OCI-LY3 (cell line): Measurements from ENCODE around the gene PDLIM1.

Source experiments
- H2AFZ ChIP-seq: fragments of 200-600, 300-600 bp; shearing (Covaris generic); 2 replicates; pipeline ENCODE4 v1.6.0; 2014; ENCODE audit warnings: antibody characterized with exemption, low read depth, low read length
- H3K27ac ChIP-seq: fragments of 200-600, 300-600 bp; sonication (generic); 2 replicates; pipeline ENCODE4 v1.5.1; 2014; ENCODE audit warnings: mild to moderate bottlenecking, low read length, moderate library complexity, mixed read lengths
- H3K27me3 ChIP-seq: fragments of 200-600, 300-600 bp; sonication (generic); 2 replicates; pipeline ENCODE4 v1.6.1; 2014; ENCODE audit warnings: low read depth, low read length, mixed read lengths
- H3K36me3 ChIP-seq: fragments of 200-600, 300-600 bp; sonication (generic); replicated peaks from 2 replicates; pipeline ENCODE3; 2014; ENCODE audit warnings: low read depth, low read length, mixed read lengths
- H3K4me1 ChIP-seq: fragments of 300-600, 200-600 bp; sonication (generic); 2 replicates; pipeline ENCODE4 v1.6.1; 2014; ENCODE audit warnings: low read length, mixed read lengths
- H3K4me2 ChIP-seq: fragments of 200-600, 300-600 bp; sonication (generic); 2 replicates; pipeline ENCODE4 v1.6.1; 2014; ENCODE audit warnings: low read length, mixed read lengths
- H3K4me3 ChIP-seq: fragments of 300-600, 200-600 bp; sonication (generic); 2 replicates; pipeline ENCODE4 v1.5.1; 2014; ENCODE audit warnings: antibody characterized with exemption, mild to moderate bottlenecking, low read length, moderate library complexity
- H3K79me2 ChIP-seq: fragments of 300-600, 200-600 bp; shearing (Covaris generic); 2 replicates; pipeline ENCODE4 v1.6.1; 2014; ENCODE audit warnings: mild to moderate bottlenecking, low read length, mixed read lengths
- H3K9ac ChIP-seq: fragments of 300-600, 200-600 bp; shearing (Covaris generic); 2 replicates; pipeline ENCODE4 v1.6.0; 2014; ENCODE audit warnings: mild to moderate bottlenecking, low read length, moderate library complexity
- H3K9me3 ChIP-seq: fragments of 200-600, 300-600 bp; shearing (Covaris generic); 2 replicates; pipeline ENCODE4 v1.6.1; 2014; ENCODE audit warnings: low read length, mixed read lengths; ENCODE audit not compliant: insufficient read depth
- H4K20me1 ChIP-seq: fragments of 200-600, 300-600 bp; sonication (generic); 2 replicates; pipeline ENCODE4 v1.6.1; 2016; ENCODE audit warnings: low read length, mixed read lengths; ENCODE audit not compliant: insufficient read depth
- EZH2phosphoT487 ChIP-seq: fragments of 200-600 bp; shearing (Covaris generic); IDR thresholded peaks from 2 replicates; pipeline ENCODE4 v1.6.1; 2018; ENCODE audit warnings: antibody characterized with exemption, mixed run types, low read depth
- TF ChIP-seq, protein P1 (sequence below): fragments of 200-600, 300-600 bp; sonication (generic); IDR thresholded peaks from 2 replicates; pipeline ENCODE4 v1.5.1; 2014; ENCODE audit warnings: antibody characterized with exemption, low read length, low read depth

Gene PDLIM1

GRCh38 chr10:95306851-95307250 is 16.0 kb upstream of the PDLIM1 start:
- no peaks in the 10 kb centered on the region for H3K9me3 ChIP-seq
- TF ChIP-seq EZH2phosphoT487: no peak
- TF ChIP-seq, protein P1, sequence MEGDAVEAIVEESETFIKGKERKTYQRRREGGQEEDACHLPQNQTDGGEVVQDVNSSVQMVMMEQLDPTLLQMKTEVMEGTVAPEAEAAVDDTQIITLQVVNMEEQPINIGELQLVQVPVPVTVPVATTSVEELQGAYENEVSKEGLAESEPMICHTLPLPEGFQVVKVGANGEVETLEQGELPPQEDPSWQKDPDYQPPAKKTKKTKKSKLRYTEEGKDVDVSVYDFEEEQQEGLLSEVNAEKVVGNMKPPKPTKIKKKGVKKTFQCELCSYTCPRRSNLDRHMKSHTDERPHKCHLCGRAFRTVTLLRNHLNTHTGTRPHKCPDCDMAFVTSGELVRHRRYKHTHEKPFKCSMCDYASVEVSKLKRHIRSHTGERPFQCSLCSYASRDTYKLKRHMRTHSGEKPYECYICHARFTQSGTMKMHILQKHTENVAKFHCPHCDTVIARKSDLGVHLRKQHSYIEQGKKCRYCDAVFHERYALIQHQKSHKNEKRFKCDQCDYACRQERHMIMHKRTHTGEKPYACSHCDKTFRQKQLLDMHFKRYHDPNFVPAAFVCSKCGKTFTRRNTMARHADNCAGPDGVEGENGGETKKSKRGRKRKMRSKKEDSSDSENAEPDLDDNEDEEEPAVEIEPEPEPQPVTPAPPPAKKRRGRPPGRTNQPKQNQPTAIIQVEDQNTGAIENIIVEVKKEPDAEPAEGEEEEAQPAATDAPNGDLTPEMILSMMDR: no peak
- no peak overlapping the region for H2AFZ ChIP-seq
- peaks cover 11% of the 10 kb centered on the region; the same call in 1 of the 2 replicates for H3K27me3 ChIP-seq
- H3K79me2 ChIP-seq: no peaks in the 10 kb centered on the region
- no peaks in the 10 kb centered on the region for H3K36me3 ChIP-seq
- H4K20me1 ChIP-seq: no peaks in the 10 kb centered on the region
- H3K4me2 ChIP-seq: no peak overlapping the region
- H3K27ac ChIP-seq: no peak overlapping the region
- peaks cover 8% of the 10 kb centered on the region; the same call in 1 of the 2 replicates for H3K4me1 ChIP-seq
- no peak overlapping the region for H3K9ac ChIP-seq
- no peak overlapping the region for H3K4me3 ChIP-seq

DNA sequence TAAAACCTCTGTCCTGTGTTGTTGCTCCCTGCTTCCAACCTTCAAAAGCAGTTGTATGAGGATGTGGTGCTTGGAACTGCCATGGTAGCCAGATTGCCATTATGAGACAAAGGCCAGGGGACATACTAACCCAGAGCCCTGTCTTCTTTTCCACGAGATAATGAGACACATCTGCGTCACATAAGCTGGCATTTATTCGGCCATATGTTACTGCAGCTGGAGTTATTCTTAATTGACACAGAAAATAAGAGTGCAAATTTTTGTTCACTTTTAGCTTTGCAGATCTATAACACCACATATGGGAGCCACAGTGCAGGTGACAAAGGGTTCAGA is 15.5 kb upstream of the PDLIM1 start:
- H3K4me1 ChIP-seq: peaks cover 8% of the 10 kb centered on the region; the same call in 1 of the 2 replicates
- H3K27me3 ChIP-seq: peaks cover 11% of the 10 kb centered on the region; the same call in 1 of the 2 replicates
- no peak for TF ChIP-seq EZH2phosphoT487
- TF ChIP-seq, protein P1: no peak

GRCh38 chr10:95305606-95306317 is 15.0 kb upstream of the PDLIM1 start:
- Histone ChIP-seq H3K9ac (no peak overlapping the region), H3K27me3 (peaks cover 11% of the 10 kb centered on the region; the same call in 1 of the 2 replicates), H3K79me2 (no peaks in the 10 kb centered on the region), H4K20me1 (no peaks in the 10 kb centered on the region), H3K4me1 (peaks cover 8% of the 10 kb centered on the region; the same call in 1 of the 2 replicates), H2AFZ (no peak overlapping the region), H3K27ac (no peak overlapping the region), H3K9me3 (no peaks in the 10 kb centered on the region), H3K4me3 (no peak overlapping the region), H3K36me3 (no peaks in the 10 kb centered on the region), H3K4me2 (no peak overlapping the region)
- no peak for TF ChIP-seq EZH2phosphoT487
- TF ChIP-seq, protein P1: no peak

More for the DNA sequence above, 15.5 kb upstream of the PDLIM1 start:
- Histone ChIP-seq H3K9ac (no peak overlapping the region), H3K79me2 (no peaks in the 10 kb centered on the region), H3K36me3 (no peaks in the 10 kb centered on the region), H4K20me1 (no peaks in the 10 kb centered on the region), H3K27ac (no peak overlapping the region), H3K4me3 (no peak overlapping the region), H3K9me3 (no peaks in the 10 kb centered on the region), H2AFZ (no peak overlapping the region), H3K4me2 (no peak overlapping the region)

DNA sequence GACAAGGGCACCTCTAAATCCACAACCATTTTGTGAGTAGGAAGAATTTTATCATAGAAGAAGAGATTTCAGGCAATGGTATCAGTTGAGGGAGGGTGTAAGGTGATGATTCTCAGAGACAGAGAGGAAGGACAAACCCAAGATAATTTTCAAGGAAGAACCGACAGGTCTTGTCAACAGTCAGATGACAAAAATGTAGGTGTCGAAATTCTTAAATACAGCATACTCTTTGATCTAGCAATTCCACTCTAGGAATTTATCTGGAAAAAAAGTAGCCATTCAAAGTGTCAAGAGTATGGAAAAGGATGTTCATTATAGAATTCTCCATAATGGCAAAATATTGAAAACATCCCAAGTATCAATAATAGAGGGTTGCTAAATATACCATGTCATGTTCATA is 14.2 kb upstream of the PDLIM1 start:
- H3K79me2 ChIP-seq: no peaks in the 10 kb centered on the region
- H2AFZ ChIP-seq: no peak overlapping the region
- H3K27ac ChIP-seq: no peak overlapping the region
- H3K36me3 ChIP-seq: no peaks in the 10 kb centered on the region
- no peak overlapping the region for H3K4me2 ChIP-seq
- H3K4me1 ChIP-seq: peaks cover 2% of the 10 kb centered on the region; the same call in 1 of the 2 replicates
- TF ChIP-seq, protein P1: no peak
- no peak for TF ChIP-seq EZH2phosphoT487
- H3K9ac ChIP-seq: no peak overlapping the region
- peaks cover 11% of the 10 kb centered on the region; the same call in 1 of the 2 replicates for H3K27me3 ChIP-seq
- H3K4me3 ChIP-seq: no peak overlapping the region
- no peaks in the 10 kb centered on the region for H3K9me3 ChIP-seq
- no peaks in the 10 kb centered on the region for H4K20me1 ChIP-seq
